Stimulated activated CD4-positive, alpha-beta T cell treated with anti-CD3 and anti-CD28 coated beads, Interleukin-1b, Interleukin-23, amount 100 ng/mL, for 1 hour (primary cell): Measurements from ENCODE around the gene FBXO15.

Experiments used
- DNase-seq, 2 donors: peaks; one replicate each; pipeline ENCODE4 v3.0.0-alpha.2; 2020; ENCODE audit warnings: low read depth in 2 of 2

Gene FBXO15

GRCh38 chr18:74062037-74062436 is 85.6 kb downstream of the FBXO15 start:
- DNase-seq: no peak

- no peak for DNase-seq
These were observed 87.1 kb downstream of the FBXO15 start for GRCh38 chr18:74060579-74060978.

DNA sequence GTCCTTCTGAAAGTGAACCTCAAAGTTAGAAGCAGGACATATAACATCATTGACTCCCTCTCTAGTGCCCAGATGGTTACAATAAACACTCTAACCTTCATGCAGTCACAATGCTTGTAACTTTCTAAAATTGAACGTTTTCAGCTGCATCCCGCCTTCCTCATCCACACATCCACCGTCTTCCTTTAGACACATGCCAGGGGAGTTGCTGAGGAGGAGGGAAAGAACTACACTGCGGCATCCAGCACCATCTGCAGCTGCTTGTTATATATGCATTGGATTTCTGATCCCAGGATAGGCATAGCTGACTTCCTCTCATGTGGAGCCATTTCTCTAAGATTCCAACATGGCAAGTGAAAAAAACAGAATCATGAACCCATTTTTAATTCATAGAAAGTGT is 96.8 kb downstream of the FBXO15 start:
- no peak for DNase-seq

GRCh38 chr18:74040459-74041332 is 106.9 kb downstream of the FBXO15 start:
- DNase-seq: peak; percentile 17 to 60

GRCh38 chr18:74040008-74040407 is 107.6 kb downstream of the FBXO15 start:
- no peak for DNase-seq

GRCh38 chr18:74029161-74029560 is 118.5 kb downstream of the FBXO15 start:
- no peak for DNase-seq
